Measurements from ENCODE around the gene GOLM1.

- no peak for TF ChIP-seq POLR2AphosphoS5 (IDR thresholded peaks at IDR 0.05)
- TF ChIP-seq CTCF (IDR thresholded peaks at IDR 0.05), result no peak
- no peak for TF ChIP-seq POLR2A (IDR thresholded peaks at IDR 0.05)
Measured at GRCh38 chr9:86122311-86122710, 23.0 kb upstream of the GOLM1 start.

All from sigmoid colon (tissue), 4 donors.